SK-N-SH treated with all-trans-retinoic acid at 6 μM for 48 hours (cell line): ENCODE measurements around the gene PPT1.

Experiments
- ARNTL ChIP-seq: fragments of 450-650 bp; formaldehyde crosslinking; IDR thresholded peaks from 2 replicates; pipeline ENCODE4 v1.5.0; 2020; ENCODE audit warnings: low read depth, mild to moderate bottlenecking, moderate library complexity, borderline replicate concordance
- CREB5 ChIP-seq: fragments of 250-450 bp; sonication (Bioruptor Pico); IDR thresholded peaks from 2 replicates; pipeline ENCODE4 v1.5.1; 2020; ENCODE audit warnings: low read depth, mild to moderate bottlenecking, moderate library complexity
- CSDC2 ChIP-seq: fragments of 250-450 bp; sonication (Bioruptor Pico); IDR thresholded peaks from 2 replicates; pipeline ENCODE4 v1.5.0; 2020; ENCODE audit warnings: mild to moderate bottlenecking, moderate library complexity
- ISL1 ChIP-seq: fragments of 250-450 bp; sonication (Bioruptor Pico); IDR thresholded peaks from 2 replicates; pipeline ENCODE4 v2.1.2; 2022; ENCODE audit warnings: mild to moderate bottlenecking, moderate library complexity
- SNAI2 ChIP-seq: fragments of 250-450 bp; sonication (Bioruptor Pico); IDR thresholded peaks from 2 replicates; pipeline ENCODE4 v1.5.0; 2020; ENCODE audit warnings: mild to moderate bottlenecking, moderate library complexity
- TSHZ2 ChIP-seq: fragments of 250-450 bp; sonication (Bioruptor Pico); IDR thresholded peaks from 2 replicates; pipeline ENCODE4 v1.5.0; 2020; ENCODE audit warnings: mild to moderate bottlenecking, moderate library complexity
- ZFP30 ChIP-seq: fragments of 450-650 bp; formaldehyde crosslinking; IDR thresholded peaks from 2 replicates; pipeline ENCODE4 v1.5.0; 2022; ENCODE audit warnings: mild to moderate bottlenecking, moderate library complexity
- ZNF565 ChIP-seq: fragments of 450-650 bp; formaldehyde crosslinking; conservative IDR thresholded peaks from 2 replicates; pipeline ENCODE4 v1.5.0; 2020; ENCODE audit warnings: low read depth, mild to moderate bottlenecking, moderate library complexity
- ZNF8 ChIP-seq: fragments of 450-650 bp; formaldehyde crosslinking; IDR thresholded peaks from 2 replicates; pipeline ENCODE4 v1.5.0; 2020; ENCODE audit warnings: mild to moderate bottlenecking, moderate library complexity

GRCh38 chr1:40095806-40096205 lies 1.2 kb downstream of the PPT1 start:
- TF ChIP-seq ISL1 (CRISPR knock-in tag): no peak
- no peak for TF ChIP-seq ARNTL
- no peak for TF ChIP-seq SNAI2 (CRISPR knock-in tag)
- no peak for TF ChIP-seq ZNF8 (CRISPR knock-in tag)
- no peak for TF ChIP-seq ZNF565
- TF ChIP-seq ZFP30 (CRISPR knock-in tag): no peak
- TF ChIP-seq CSDC2 (CRISPR knock-in tag): no peak
- no peak for TF ChIP-seq TSHZ2 (CRISPR knock-in tag)
- TF ChIP-seq CREB5 (CRISPR knock-in tag): no peak
